ENCODE measurements around the gene SLC6A20.

Gene SLC6A20

DNA sequence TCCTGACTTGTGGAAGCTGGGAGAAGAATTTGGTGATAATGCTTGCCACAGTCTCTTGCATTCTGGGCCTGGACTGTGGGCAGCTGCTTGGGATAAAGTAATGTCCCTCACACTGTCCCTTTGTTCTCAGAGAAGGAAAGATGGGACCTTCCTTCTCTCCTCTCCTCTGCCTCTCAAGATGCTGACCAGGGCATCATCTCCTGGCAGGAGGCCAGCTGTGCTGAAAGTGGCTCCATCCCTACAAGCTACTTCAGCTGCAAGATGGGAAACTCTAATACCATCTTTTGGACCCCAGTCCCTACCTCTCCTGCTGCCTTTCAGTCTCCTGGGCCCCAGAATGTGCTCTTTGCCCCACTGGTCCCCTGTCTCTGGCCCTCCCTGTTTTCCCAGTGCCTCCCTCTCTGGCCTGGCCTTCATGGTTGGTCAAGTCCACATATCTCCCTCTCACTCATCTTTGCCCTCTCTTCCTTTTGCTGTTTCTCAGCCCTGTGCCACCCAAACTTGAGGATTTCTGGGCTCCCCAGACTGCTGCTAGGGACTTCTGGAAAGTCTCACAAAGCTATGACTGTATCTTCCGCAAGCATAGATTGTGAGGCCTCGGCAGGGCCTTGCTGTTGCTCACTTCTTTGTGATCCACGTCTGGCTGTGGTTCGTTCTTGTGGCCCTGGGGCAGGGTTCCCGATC is 7.1 kb upstream of the SLC6A20 start:
- no peaks in the 10 kb centered on the region for H3K9me2 ChIP-seq (ENCODE audit: low read depth, low read length)
- no peaks in the 10 kb centered on the region; the same call in 1 of the 2 replicates for H3K27me3 ChIP-seq (ENCODE audit: insufficient read depth, low read length)
- H3K4me1 ChIP-seq (ENCODE audit: insufficient read depth, low read length, severe bottlenecking): no peaks in the 10 kb centered on the region
- H3K4me2 ChIP-seq (ENCODE audit: low read length): no peak overlapping the region
- 0 out of 2 replicates have a peak, but pooled peaks cover 2% of the 10 kb centered on the region for H3K9me3 ChIP-seq (ENCODE audit: low read length)
- no peak overlapping the region for H3K4me3 ChIP-seq (ENCODE audit: low read depth, low read length, poor library complexity, severe bottlenecking)
- H3K79me2 ChIP-seq (ENCODE audit: insufficient read depth, low read length): no peaks in the 10 kb centered on the region
- H3K9ac ChIP-seq (ENCODE audit: low read length): no peak overlapping the region
- H3K27ac ChIP-seq (ENCODE audit: low read depth, low read length, poor library complexity, severe bottlenecking): no peak overlapping the region
- TF ChIP-seq, protein P1, sequence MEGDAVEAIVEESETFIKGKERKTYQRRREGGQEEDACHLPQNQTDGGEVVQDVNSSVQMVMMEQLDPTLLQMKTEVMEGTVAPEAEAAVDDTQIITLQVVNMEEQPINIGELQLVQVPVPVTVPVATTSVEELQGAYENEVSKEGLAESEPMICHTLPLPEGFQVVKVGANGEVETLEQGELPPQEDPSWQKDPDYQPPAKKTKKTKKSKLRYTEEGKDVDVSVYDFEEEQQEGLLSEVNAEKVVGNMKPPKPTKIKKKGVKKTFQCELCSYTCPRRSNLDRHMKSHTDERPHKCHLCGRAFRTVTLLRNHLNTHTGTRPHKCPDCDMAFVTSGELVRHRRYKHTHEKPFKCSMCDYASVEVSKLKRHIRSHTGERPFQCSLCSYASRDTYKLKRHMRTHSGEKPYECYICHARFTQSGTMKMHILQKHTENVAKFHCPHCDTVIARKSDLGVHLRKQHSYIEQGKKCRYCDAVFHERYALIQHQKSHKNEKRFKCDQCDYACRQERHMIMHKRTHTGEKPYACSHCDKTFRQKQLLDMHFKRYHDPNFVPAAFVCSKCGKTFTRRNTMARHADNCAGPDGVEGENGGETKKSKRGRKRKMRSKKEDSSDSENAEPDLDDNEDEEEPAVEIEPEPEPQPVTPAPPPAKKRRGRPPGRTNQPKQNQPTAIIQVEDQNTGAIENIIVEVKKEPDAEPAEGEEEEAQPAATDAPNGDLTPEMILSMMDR (IDR thresholded peaks at IDR 0.05; ENCODE audit: low read length): no peak
- no peak for TF ChIP-seq EZH2 (IDR thresholded peaks at IDR 0.05; ENCODE audit: borderline replicate concordance, low read length)
- no peaks in the 10 kb centered on the region for H4K20me1 ChIP-seq (ENCODE audit: insufficient read depth, low read length)
- H2AFZ ChIP-seq (ENCODE audit: low read length): no peak overlapping the region
- no peaks in the 10 kb centered on the region for H3F3A ChIP-seq (ENCODE audit: insufficient read depth, low read length)
- no peaks in the 10 kb centered on the region for H3K36me3 ChIP-seq (ENCODE audit: insufficient read depth, low read length)

DNA sequence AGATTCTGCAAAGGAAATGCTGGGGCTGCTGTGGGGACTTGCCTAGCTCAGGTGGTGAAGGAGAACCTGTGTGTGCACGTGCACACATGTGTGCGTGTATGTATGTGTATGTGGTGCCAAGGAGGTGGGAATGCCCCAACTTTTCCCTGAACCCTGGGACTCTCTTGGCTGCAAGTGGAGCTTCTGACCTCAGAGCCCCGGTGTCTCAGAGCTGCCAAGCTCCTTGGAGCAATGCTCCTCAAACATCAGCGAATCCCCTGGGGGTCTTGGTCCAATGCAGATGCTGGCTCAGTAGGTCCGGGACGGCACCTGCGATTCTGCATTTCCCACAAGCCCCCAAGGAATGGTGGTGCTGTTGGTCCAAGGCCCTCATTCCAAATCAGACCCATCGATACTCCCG is 5.8 kb upstream of the SLC6A20 start:
- Histone ChIP-seq H3K27me3 (ENCODE audit: insufficient read depth, low read length) (no peaks in the 10 kb centered on the region; the same call in 1 of the 2 replicates), H3K9me3 (ENCODE audit: low read length) (0 out of 2 replicates have a peak, but pooled peaks cover 2% of the 10 kb centered on the region), H3K36me3 (ENCODE audit: insufficient read depth, low read length) (no peaks in the 10 kb centered on the region), H3K4me2 (ENCODE audit: low read length) (no peak overlapping the region), H3K4me3 (ENCODE audit: low read depth, low read length, poor library complexity, severe bottlenecking) (no peak overlapping the region), H2AFZ (ENCODE audit: low read length) (no peak overlapping the region), H3K9ac (ENCODE audit: low read length) (no peak overlapping the region), H3K9me2 (ENCODE audit: low read depth, low read length) (no peaks in the 10 kb centered on the region), H3F3A (ENCODE audit: insufficient read depth, low read length) (no peaks in the 10 kb centered on the region), H4K20me1 (ENCODE audit: insufficient read depth, low read length) (no peaks in the 10 kb centered on the region), H3K27ac (ENCODE audit: low read depth, low read length, poor library complexity, severe bottlenecking) (no peak overlapping the region), H3K4me1 (ENCODE audit: insufficient read depth, low read length, severe bottlenecking) (no peaks in the 10 kb centered on the region), H3K79me2 (ENCODE audit: insufficient read depth, low read length) (no peaks in the 10 kb centered on the region)
- TF ChIP-seq, protein P1 (IDR thresholded peaks at IDR 0.05; ENCODE audit: low read length): no peak
- TF ChIP-seq EZH2 (IDR thresholded peaks at IDR 0.05; ENCODE audit: borderline replicate concordance, low read length): no peak

DNA sequence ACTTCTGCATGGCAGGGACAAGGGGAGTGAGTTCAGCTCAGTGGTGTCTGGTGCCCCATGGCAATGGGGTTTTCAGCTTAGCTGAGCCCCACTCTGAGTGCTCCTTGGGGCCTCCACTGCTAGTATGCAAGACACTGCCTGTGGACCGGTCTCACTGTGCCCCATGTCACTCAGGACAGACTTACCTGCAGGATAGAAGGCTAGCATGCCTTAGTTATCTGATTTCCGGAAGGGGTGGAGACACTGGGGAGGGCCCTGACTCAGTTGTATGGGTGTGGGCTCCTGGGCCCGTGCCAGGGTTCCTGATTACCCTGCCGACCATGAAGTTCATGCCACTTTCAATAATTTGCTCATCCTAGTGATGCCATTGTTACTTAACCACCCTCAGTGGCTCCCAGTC is 4.3 kb upstream of the SLC6A20 start:
- Histone ChIP-seq H3K36me3 (ENCODE audit: insufficient read depth, low read length) (no peaks in the 10 kb centered on the region), H3K9me2 (ENCODE audit: low read depth, low read length) (no peaks in the 10 kb centered on the region), H3K9me3 (ENCODE audit: low read length) (0 out of 2 replicates have a peak, but pooled peaks cover 2% of the 10 kb centered on the region), H2AFZ (ENCODE audit: low read length) (no peak overlapping the region), H3K4me2 (ENCODE audit: low read length) (no peak overlapping the region), H3K9ac (ENCODE audit: low read length) (no peak overlapping the region), H4K20me1 (ENCODE audit: insufficient read depth, low read length) (no peaks in the 10 kb centered on the region), H3K4me1 (ENCODE audit: insufficient read depth, low read length, severe bottlenecking) (no peaks in the 10 kb centered on the region), H3K79me2 (ENCODE audit: insufficient read depth, low read length) (no peaks in the 10 kb centered on the region), H3K27me3 (ENCODE audit: insufficient read depth, low read length) (no peaks in the 10 kb centered on the region; the same call in 1 of the 2 replicates), H3F3A (ENCODE audit: insufficient read depth, low read length) (no peaks in the 10 kb centered on the region), H3K4me3 (ENCODE audit: low read depth, low read length, poor library complexity, severe bottlenecking) (no peak overlapping the region), H3K27ac (ENCODE audit: low read depth, low read length, poor library complexity, severe bottlenecking) (no peak overlapping the region)
- TF ChIP-seq, protein P1 (IDR thresholded peaks at IDR 0.05; ENCODE audit: low read length): no peak
- TF ChIP-seq EZH2 (IDR thresholded peaks at IDR 0.05; ENCODE audit: borderline replicate concordance, low read length): no peak
